ENCODE data around the gene CLEC1B.

The CLEC1B gene

DNA sequence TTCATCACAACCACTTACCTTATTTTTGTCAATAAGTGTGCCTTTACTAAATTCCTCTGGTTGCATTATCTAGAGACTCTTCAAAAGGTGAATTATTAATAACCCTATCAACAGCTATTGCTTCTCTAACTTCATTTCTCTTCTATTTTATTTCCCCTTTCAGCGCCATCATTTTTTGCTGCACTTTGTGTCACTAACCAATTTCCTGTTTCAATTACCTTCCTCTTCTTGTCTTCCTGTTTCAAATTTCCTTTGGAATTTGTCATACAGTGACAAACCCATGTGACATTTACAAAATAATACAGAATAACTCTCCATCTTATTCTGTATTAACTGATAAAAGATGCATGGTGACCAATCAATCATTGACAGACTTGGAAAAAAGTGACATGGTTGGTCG lies 54.5 kb downstream of the CLEC1B start:
- H3K4me3 ChIP-seq (ENCODE audit: low read depth, low read length), result no peak overlapping the region
- TF ChIP-seq, protein P1, sequence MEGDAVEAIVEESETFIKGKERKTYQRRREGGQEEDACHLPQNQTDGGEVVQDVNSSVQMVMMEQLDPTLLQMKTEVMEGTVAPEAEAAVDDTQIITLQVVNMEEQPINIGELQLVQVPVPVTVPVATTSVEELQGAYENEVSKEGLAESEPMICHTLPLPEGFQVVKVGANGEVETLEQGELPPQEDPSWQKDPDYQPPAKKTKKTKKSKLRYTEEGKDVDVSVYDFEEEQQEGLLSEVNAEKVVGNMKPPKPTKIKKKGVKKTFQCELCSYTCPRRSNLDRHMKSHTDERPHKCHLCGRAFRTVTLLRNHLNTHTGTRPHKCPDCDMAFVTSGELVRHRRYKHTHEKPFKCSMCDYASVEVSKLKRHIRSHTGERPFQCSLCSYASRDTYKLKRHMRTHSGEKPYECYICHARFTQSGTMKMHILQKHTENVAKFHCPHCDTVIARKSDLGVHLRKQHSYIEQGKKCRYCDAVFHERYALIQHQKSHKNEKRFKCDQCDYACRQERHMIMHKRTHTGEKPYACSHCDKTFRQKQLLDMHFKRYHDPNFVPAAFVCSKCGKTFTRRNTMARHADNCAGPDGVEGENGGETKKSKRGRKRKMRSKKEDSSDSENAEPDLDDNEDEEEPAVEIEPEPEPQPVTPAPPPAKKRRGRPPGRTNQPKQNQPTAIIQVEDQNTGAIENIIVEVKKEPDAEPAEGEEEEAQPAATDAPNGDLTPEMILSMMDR (IDR thresholded peaks at IDR 0.05; ENCODE audit: low read depth, low read length), result no peak
- TF ChIP-seq MYC (IDR thresholded peaks at IDR 0.05; ENCODE audit: low read depth, low read length) (no peak), POLR2A (IDR thresholded peaks at IDR 0.05; ENCODE audit: extremely low read depth, insufficient read length) (no peak)
- TF ChIP-seq, protein P2, sequence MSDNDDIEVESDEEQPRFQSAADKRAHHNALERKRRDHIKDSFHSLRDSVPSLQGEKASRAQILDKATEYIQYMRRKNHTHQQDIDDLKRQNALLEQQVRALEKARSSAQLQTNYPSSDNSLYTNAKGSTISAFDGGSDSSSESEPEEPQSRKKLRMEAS (IDR thresholded peaks at IDR 0.05; ENCODE audit: low read depth, low read length), result no peak
- DNase-seq (ENCODE audit: low read depth), result no peak

DNA sequence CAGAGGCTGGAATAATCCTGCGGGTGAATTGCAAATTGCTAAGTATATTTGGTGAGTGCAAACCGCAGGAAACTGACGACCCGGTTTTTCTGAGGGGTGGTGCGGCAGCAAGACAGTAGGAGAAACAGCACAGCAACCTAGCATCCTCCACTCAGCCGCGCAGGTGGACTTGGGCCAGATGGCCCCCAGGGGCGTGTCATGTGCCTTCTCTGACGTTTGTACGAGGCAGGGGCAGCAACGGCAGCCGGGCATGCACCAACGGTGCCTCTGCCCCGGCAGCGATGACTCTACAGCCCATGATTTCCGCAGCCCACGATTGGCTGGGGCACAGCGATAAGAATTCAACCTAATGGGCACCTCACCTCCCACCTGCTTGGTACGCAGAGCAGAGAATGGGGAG lies 55.7 kb downstream of the CLEC1B start:
- TF ChIP-seq POLR2A (IDR thresholded peaks at IDR 0.05; ENCODE audit: extremely low read depth, insufficient read length), result no peak
- no peak for TF ChIP-seq MYC (IDR thresholded peaks at IDR 0.05; ENCODE audit: low read depth, low read length)
- TF ChIP-seq, protein P1 (IDR thresholded peaks at IDR 0.05; ENCODE audit: low read depth, low read length), result no peak
- TF ChIP-seq, protein P2 (IDR thresholded peaks at IDR 0.05; ENCODE audit: low read depth, low read length), result no peak
- H3K4me3 ChIP-seq (ENCODE audit: low read depth, low read length), result no peak overlapping the region
- no peak for DNase-seq (ENCODE audit: low read depth)

All from NB4 (cell line).